Stimulated activated CD4-positive, alpha-beta T cell treated with anti-CD3 and anti-CD28 coated beads, TNF-alpha, amount 100 ng/mL, for 1 hour (primary cell): ENCODE data around the gene SGCD.

Experiments
- DNase-seq, 3 donors: peaks; one replicate each; pipeline ENCODE4 v3.0.0-alpha.2; 2020; ENCODE audit warnings: low read depth in 3 of 3, low spot score in 1 of 3

Gene SGCD

DNA sequence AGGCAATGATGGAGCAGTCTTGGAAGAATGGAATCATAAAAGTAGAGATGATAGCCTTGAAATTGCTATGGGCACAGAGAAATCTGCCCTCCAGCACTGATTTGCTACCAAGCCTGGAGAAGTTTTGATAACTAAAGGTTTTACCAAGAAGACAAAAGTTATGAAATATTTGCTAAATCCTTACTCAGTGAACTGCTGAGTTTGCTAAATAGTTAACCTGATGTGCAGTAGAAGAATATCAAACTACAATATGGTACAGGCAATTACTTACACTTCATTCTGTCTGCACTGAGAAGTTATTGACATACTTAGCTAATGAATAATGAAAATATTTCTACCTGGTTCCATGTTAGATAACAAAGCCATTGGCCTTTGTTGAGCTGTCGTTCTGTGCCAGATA, 124.5 kb downstream of the SGCD start:
- no peak for DNase-seq

DNA sequence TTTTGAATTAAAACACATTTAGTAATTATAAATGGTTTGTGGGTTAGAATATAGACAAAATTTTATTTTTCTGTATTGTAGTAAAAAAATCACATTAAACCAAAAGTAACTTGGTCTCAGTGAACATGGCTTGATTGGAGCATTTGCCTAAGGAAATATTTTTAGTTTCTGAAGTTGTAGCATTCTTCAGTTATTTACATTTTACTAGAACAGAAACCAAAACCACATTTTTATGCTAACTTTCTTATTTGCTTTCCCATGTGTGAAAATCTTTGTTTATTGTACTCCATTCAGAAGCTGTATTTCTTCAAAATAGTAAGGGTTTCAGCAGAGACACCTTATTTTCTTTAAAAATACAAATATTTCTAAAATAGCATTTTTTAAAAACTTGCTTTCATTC, 129.9 kb downstream of the SGCD start:
- DNase-seq: no peak

DNA sequence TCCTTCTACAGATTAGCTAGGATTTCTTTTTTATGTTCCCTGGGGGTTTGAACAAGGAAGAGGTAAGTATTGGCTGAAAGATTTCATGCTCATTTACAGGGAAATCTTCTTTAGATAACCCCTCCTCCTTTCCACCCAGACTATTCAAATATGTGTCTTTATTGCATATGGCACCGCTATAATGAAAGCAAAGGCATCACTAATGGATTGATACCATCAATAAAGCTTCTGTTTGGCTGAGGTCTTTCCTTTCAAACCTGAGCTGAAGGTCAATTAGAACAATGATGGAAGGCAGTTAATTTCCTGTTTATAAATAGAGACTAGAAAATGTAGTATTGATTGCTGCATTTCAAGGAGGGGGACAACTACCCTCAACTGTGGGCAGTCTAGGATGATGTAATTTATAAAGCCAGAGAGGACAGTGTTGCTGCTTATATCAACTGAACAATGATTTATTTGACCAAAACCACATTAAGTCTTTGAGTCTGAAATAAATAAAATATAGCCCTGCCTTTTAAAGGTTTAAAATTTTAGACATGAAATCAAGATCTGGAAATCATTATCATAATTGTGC, 132.9 kb downstream of the SGCD start:
- no peak for DNase-seq

DNA sequence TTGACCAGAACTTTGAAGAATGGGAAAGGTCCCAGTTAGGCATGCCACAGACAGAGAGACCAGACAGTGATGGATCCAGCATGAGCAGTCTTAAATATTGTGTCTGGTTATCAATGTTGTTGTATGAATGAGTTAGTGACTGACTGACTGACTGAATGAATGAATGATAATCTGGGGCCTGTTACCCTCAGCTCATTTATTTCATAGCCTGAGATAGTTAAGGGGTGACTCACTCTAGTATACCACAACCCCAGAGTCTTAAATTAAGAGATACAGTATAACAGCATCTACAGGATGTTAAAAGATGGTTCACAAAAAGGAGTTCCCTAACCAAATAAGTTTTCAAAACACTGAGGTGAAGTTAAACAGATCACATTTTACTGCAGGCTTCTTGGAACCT, 133.5 kb downstream of the SGCD start:
- no peak for DNase-seq

DNA sequence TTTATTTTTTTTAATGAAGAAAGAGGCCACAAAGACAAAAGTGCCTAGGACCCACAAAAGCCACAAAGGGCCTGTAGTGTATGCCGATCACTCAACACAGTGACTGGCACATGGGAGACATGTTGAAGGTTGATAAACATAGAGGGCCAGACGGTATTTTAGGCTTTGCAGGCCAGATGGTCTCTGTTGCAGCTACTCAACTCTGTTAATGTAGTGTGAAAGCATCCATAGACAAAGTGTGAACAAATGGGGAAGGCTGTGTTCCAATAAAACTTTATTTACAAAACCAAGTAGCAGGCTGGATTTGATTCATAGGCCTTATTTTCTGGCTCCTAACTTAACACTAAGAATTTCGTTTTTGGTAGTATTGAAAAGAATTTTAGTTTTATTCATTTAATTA, 139.9 kb downstream of the SGCD start:
- DNase-seq: no peak

DNA sequence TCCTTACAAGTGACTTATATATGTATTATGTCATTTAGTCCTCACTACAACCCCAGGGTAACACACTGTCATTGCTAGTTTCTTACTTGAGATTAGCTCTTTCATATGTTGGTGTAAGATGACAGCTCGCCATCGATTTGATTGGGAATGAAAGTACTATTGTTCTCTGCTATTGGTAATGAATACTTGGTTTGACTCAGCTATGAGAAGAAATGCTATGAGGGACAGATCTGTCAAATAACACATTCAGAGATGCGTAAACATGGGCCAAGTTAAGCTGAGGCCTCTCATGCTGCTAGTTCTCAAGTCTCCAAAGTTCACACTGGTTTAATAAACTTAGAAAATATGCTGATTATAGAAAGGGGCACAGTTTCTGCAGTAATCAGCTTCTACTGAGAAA, 142.7 kb downstream of the SGCD start:
- DNase-seq: no peak

DNA sequence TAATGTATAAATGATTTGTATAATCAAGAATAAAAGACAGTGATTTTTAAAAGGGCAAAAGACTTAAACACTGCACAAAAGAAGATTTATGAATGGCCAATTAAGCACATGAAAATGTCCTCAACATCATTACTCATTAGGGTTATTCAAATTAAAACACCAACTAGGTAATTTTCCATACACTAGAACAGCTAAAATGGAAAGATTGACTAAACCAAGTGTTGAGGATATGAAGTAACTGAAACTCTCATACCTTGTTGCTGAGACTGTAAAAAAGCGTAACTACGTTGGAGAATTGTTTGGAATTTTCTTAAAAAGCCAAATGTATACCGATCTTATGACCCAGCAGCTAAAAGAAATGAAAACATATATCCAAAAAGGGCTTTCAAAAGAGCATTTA, 144.9 kb downstream of the SGCD start:
- DNase-seq: no peak

DNA sequence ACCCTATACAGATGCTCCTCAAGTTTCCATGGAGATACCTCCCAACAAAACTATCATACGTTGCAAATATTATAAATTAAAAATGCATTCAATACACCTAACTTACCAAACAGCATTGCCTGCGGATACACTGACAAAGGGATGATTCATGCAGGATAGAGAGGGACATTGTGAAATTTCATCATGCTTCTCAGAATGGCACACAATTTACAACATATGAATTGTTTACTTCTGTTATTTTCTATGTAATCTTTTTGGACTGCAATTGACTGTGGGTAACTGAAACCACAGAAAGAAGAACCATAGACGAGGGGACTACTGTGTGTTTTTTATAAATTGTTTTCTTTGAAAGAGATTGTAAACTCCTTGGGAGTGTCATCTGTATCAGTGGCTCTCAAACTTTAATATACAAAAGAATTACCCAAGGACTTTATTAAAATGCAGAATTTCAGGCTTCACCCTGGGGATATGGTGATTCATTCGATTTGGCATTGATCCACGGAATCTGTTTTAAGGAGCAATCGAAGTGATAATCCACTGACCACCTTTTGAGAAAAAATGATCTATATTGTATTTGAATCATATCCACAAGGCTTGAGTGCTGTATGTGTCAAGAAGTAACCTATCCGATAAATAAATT, 146.4 kb downstream of the SGCD start:
- DNase-seq: no peak

DNA sequence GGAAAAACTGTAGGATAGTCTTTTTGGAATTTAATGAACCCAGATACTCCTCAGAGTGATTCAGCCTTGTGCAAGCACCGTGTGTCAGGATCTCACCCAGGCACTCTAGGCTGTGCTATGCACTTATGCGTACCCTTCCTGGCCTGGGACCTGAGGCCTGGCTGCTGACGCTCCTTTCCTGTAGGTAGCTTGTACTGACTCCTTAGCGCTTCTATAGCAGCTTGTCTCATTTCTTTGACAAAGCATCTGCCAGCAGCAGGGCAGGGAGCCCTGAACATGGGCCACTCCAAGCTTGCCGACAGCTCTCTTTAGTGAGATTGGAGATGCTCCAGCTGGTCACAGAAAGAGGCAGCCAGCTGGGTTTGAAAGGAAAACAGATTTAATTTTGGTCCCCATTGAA, 147.3 kb downstream of the SGCD start:
- no peak for DNase-seq

DNA sequence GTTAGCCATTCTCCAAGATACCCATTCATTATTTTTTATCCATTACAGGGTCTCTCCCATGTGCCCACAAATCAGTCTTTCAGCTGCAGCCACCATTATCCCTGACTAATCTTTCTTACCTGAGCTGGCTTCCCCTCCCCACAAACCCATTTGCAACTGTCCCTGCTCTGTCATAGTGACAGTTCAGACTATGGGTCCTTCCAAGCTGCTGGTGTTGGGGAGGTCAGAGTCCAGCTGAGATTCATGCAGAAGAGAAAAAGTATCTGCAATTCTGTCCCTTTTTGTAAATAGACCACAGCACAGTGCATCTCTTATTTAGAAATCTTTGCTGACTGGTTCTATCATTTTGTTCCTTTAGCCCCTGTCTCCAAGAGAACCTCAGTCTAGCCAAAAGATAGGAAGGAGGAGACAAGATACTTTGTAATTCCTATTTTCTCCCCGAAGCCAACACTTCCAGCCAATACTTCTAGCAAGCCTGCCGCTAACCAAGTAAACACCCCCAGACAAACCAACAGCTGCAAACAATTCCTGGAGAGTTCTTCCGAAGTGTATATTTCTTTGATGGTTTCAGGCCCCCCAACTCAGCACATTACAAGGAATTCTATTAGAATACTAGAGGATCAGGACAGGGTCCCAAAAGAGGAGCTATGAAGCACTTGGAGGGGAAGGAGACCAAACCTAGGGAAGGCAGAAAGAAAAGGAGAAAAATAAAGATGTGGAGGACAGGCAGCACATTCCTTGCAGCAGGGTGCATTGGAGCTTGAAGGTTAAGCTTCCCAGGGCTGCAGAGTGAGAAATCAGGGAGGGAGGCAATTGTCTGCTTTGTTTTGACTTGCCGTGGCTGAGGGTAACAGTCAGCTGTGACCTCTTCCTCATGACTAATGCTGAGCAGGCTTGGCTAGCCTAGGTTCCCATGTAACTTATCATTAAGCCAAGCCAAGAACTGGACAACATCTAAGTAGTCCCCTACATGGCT, 148.5 kb downstream of the SGCD start:
- DNase-seq: no peak

DNA sequence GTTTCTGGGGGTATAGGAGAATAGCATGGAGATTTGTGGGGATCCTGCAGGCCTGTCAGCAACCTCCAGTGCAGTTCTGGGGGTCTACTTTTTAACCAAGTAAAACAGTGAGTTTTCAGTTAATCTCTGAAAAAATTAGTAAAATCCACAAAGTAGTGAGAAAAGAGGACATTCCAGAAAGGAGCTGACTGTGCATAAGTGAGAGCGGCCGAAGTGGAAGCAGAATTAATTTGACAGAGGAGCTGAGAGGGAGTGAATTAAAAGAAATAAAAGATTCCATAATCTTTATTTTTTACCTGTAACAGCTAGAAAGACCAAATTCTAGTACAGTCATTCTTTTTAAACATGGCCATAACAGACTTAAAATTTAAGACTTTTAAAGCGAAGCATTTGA, 149.2 kb downstream of the SGCD start:
- no peak for DNase-seq

DNA sequence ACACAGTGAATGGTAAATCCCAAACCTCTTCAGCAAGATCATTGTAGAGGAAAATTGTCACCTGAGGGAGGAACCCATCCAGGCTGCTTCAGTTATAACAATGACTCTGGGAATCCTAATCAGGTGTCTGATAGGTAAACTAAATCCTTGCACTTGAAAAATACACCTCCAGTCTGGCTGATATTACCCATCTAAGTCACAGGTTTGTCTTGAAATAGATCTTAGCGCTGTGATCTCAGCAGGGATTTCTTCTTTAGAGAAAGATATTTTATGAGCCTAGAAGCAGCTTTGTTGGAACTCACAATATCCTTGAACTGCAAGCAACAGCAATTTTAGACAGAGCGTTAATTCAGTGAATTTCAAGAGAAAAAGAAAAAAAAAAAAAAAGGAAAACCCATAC, 149.7 kb downstream of the SGCD start:
- DNase-seq: no peak

DNA sequence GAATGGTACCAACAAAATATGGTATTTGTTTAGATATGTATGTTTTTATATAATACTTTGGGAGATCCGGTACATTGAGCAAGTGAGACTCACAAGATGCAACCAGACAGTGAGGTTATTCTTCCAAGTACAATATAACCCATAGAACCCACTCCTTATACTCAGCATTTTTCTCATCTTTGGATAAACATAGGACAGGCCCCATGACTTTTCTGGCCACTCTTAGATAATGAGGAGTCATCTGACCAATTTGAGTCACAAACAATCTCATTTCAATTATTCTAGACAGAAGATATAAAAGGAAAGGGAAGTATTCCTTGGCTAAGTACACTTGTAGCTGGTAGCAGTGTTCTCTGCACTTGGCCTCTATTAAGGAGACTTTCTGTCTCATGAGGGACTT, 150.2 kb downstream of the SGCD start:
- no peak for DNase-seq

DNA sequence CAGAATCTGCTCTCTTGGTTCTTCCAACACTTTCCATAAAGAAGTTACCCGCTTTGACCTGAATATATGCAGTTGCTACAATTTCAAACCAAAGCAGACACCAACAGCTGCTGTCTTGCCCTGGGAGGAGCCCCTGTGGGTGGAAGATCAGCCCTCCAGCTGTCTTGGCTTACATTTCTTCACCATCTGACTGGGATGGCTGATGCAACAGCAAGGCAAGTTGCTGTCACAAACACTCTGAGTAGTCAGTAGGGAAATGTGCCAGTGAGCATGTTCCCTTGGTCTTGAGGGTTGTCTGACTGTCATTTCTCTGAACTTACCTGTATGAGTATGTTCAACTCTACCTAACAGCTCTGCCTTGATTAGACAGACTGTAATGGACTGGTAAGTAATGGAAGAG, 152.9 kb downstream of the SGCD start:
- DNase-seq: no peak

DNA sequence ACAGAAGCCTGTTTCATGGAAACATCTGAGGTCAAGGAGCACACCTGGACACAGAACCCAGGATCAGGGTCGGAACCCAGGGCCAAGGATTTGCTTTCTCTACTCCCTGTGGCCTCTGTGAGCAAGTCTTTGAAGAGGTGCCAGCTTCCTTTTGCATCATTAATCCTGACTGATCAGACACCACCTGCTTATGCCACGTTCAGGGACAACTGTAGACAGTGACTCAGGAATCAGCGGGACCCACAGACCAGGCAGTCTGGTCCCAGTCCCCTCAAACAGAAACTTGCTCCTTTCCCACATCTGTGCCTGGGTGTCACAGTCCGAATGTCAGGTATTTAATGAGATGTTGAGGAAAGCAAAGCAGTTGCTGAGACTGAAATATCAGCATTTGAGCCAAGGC, 154.8 kb downstream of the SGCD start:
- no peak for DNase-seq

DNA sequence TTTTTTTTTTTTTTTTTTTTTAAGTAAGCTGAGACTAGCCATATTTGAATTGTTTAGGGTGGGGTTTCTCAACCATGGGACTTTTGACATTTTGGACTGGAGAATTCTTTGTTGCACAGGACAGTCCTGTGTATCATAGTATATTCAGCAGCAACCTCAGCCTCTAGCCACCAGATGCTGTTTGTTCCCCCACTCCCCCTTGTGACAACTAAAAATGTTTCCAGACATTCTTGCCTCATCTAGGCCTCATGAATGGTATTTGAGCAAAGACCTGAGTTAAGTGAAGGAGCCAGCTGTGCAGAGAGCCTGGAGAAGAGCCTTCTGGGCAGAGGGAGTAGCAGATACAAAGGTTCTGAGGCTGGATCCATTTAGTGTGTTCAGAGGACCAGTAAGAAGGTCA, 155.9 kb downstream of the SGCD start:
- no peak for DNase-seq

DNA sequence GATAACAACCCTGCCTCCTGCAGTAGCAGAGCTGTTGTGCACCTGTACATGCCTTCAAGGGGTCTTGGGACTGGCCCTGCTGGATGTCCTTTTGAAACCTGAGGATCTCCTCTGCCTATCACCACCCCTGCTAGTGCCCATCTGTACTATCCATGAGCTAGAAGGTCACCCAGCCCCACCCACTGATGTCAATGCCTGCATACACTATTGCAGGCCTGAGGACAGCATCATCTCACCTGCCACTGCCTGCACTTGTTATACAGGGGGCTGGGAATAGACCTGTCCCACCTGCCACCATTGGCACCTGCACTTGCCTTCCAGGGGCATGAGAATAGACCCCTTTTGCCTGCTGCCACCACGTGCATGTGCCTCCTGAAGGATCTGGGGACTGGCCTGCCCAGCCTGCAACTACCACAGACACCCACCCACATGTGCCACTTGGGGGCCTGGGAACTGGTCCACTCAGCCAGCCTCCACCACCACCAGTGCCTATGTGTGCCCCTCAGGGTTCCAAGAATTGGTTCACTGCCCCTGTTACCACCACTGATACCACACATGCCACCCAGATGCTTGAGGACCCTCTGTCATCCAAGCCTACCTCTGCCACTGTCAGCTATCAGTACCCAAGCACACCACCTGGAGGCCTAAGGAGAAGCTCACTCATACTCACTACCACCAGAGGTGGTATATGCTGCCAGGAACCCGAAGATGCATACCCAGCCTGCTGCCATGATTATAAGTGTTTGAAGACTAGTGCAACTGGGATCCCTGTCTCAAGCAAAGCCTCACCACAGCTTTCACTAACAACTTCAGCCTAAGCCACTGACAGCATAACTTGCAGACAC, 159.7 kb downstream of the SGCD start:
- DNase-seq: no peak

DNA sequence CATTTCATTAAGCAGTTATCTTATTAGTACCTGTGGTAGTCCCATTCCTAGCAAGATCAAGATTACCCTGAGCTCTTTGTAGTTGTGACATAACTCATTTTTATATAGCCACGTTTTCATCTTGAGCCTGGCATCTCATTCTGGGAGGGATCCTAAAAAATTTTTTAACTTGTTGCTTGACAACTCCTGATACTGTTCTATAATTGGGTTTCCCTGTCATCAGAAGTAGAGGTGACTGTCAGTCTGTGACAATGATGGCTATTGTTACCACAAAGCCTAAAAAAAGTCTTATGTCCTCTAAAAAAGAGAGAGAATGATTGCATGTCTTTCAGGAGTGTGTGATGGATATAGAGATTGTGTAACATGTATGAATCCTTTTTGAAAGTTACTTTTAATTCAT, 164.8 kb downstream of the SGCD start:
- no peak for DNase-seq

DNA sequence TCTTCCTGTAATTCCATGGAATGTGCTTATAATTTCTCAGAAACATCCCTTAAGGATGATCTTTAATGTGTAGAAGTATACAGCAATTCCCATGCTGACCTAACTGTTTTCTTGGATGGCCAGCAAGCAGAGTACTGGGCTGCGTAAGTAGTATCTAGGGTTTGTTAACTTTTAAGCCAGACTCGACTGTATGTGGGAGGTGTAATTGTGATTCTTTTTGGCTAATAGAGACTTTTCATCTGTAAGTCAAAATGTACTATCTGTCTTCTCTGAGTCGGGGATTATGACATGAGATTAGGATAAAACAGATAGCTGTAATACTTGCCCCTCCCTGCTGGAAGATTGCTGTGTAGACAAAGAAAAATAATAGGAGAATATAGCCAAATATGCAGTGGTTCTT, 169.3 kb downstream of the SGCD start:
- DNase-seq: no peak

DNA sequence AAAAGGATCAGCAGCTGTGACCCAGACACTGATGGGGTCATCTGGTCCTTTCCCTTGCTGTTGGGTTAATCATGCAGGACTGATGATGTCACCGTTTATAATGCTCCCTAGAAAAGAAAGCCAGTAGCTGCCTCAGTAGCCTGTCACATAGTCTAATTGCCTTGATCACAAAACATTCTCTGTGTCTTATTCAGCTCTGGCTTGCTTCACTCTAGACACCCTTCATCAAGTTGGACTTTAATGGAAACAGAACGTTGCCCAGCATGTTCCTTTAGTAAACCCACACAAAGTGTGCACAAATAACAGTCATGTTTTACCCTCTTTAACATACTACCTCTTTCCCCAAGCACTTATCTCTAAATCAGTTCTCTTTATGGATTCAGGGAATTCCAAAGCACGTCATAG, 170.8 kb downstream of the SGCD start:
- no peak for DNase-seq

DNA sequence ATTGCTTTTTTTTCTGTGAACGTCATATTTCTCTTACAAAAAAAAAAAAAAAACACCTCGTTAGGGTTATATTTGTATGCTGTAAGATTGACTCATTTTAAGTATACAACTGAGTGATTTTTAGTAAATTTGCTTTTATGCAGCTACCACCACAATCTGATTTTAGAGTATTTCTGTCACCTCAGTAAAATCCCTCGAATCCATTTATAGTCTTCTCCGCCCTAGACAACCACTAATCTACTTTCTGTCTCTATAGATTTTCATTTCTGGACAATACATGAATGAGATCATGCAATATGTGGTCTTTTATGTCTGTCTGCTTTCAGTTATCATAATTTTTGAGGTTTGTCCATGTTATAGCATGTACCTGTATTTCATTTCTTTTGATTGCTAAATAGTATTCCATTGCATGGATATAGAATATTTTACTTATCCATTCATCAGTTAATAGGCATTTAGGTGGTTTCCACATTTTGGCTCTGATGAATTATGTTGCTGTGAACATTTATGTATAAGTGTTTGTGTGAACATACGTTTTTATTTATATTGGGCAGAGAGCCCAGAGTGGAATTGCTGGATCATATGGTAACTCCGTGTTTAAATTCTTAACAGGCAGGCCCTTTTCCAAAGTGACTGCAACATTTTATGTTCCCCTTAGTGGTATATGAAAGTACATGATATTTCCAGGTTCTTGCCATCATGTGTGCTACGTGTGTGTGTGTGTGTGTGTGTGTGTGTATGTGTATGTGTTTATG, 171.4 kb downstream of the SGCD start:
- DNase-seq: no peak
